GM15510 (cell line): ENCODE data around the gene ARHGEF11.

Source experiments
- POLR2A ChIP-seq: IDR thresholded peaks from 3 replicates; pipeline ENCODE4 v1.6.1; 2011; ENCODE audit warnings: borderline replicate concordance; ENCODE audit not compliant: insufficient read length; ENCODE audit errors: extremely low read depth

Gene ARHGEF11

DNA sequence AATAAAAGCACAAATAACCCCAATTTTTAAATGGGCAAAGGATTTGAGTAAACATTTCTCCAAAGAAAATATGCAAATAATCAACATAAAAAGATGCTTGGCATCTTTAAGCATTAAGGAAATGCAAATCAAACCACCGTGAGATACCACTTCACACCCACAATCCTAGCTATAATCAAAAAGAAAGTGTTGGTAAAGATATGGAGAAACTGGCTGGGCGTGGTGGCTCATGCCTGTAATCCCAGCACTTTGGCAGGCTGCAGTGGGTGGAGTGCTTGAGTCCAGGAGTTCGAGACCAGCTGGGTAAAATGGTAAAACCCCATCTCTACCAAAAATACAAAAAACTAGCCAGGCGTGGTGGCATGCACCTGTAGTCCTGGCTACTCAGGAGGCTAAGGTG lies 16.9 kb downstream of the ARHGEF11 start:
- no peak for TF ChIP-seq POLR2A

DNA sequence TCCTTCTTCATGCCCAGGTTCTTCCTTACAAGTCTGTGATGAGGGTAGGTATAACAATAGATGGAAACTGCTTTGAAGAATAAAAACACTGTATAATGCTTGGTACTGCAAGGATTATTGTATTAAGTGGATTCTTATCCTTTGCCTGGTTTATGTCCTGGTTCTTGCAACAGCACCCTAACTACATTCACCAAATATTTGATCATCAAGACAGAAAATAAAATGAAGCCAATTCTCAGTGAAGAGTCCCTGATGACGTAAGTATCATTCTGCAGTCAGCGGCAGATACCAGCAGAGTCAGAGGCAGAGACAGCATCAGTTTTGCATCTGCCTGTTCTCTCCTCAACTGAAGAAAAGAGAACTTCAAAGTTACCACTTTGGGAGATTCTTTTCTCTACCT lies 19.7 kb downstream of the ARHGEF11 start:
- no peak for TF ChIP-seq POLR2A

DNA sequence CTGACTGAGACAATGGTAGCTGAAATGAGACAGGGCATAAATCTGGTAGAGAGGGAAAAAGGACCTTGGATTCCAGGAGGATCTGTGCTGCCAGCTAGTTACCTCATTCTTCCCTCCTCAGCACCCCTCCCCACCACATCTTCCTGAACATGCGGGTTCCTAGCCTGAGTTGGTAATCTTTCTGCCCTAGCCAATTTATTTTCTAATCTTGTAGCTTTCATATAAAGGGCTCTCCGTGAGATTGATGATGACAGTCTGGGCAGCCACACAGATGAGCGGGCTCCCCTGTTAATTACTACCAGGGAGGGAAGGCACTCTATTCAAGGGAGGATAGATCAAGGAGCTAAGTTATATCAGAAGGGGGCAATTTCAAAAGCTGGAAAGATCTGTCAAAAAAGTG lies 20.2 kb downstream of the ARHGEF11 start:
- TF ChIP-seq POLR2A: no peak

DNA sequence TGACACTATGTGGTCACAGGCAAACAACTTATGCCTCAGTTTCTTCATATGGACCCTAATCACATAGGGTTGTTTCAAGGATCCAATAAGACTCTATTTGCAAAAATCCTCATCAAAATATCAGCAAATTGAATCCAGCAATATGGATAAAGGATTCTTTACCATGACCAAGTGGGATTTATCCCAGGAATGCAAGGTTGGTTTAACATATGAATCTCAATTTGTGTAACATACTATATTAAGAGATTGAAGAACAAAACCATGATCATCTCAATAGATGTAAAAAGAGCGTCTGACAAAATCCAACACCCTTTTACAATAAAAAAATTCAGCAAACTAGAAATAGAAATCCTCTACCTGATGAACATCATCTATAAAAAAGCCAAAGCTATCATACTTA lies 23.9 kb downstream of the ARHGEF11 start:
- TF ChIP-seq POLR2A: no peak

DNA sequence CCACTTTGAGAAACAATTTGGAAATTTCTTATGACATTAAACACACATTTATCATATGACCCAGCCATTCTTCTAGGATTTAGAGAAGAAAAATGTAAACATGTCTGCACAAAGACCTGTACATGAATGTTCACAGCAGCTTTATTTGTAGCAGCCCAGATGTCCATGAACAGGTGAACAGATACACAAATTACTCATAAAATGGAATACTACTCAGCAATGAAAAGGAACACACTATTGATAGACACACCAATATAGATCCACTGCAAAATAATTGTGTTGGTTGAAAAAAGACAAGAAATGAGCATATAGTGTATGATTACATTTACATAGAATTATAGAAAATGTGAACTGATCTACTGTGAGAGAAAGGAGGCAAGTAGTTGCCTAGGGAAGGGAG lies 26.1 kb downstream of the ARHGEF11 start:
- TF ChIP-seq POLR2A: no peak

DNA sequence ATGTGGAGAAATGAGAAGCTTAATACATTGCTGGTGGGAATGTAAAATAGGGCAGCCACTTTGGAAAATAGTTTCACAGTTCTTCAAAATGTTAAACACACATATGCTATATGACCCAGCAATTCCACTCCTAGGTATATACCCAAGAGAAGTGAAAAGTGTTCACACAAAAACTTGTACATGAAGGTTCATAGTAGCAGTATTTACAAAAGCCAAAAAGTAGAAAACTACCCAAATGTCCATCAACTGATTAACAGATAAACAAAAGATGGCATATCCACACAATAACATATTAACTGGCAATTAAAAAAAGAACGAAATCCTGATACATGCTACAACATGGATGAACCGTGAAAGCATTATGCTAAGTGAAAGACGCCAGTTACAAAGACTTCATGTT lies 33.7 kb downstream of the ARHGEF11 start:
- no peak for TF ChIP-seq POLR2A

DNA sequence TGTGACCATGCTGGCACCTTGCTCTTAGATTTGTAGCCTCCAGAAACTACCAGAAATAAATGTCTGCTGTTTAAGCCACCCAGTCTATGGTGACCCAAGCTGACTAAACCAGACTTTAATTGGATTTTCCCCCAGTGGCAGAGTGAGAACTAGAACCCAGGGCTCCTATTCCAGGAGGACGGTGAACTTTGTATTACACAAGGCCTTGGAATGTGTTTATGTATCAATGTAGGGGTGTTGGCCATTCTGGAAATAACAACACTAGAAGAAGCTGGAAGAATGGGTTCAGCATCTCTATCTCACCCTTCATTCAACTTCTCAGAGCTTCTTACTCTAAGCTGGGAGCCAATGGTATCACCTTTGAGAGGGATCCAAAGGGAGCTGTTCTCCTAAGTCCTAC lies 37.0 kb downstream of the ARHGEF11 start:
- TF ChIP-seq POLR2A: no peak

DNA sequence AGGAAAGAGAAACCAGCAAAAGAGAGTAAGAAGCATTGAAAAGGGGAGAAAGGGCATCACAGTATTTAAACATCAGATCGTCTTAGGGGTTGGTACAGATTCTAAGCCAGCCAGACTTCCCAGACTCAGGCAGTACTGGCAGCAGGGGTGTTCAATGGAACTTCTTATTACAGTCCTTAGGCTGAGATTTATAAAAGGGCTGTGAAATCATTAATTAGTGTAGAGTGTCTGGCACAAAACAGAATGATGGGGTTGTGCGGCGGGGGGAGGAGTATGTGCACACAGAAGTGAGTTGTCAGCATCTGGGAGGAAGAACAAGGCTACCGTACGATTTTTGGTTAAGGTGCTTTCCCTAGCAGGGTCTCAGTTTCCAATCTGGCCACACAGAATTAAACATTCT lies 38.2 kb downstream of the ARHGEF11 start:
- TF ChIP-seq POLR2A: no peak

DNA sequence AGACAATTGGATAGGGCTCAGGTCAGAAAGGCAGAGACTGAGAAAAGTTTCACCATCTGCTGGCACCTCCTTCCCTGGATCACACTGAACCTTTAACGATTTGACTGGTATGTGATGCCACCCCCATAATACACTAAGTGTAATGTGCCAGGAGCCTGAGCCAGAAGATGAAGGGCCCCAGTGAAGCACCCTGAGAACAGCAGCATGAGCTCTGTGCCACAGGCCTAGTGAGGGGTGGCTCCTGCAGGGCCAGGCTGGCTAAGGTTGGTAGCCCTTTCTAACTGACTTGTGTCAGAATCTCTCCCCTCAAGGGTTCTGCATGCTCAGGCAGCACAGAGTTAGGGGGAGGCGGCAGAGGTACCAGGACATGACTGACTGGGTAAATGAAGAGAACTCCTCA lies 38.9 kb downstream of the ARHGEF11 start:
- no peak for TF ChIP-seq POLR2A

DNA sequence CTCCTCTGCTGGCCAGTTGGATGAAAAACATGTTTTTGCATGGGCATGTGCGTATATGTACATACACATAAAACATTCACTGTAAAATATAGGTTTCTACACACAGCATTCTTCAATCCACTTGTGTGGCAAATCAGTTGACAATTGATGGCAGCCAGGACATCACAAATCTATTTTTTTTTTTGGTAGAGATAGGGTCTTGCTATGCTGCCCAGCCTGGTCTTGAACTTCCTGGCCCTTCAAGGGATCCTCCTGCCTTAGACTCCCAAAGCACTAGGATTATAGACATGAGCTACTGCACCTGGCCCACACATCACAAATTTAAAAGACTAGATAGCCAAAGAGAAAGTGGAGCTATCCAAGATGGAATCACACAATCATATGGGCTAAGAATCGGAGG lies 39.6 kb downstream of the ARHGEF11 start:
- TF ChIP-seq POLR2A: no peak

DNA sequence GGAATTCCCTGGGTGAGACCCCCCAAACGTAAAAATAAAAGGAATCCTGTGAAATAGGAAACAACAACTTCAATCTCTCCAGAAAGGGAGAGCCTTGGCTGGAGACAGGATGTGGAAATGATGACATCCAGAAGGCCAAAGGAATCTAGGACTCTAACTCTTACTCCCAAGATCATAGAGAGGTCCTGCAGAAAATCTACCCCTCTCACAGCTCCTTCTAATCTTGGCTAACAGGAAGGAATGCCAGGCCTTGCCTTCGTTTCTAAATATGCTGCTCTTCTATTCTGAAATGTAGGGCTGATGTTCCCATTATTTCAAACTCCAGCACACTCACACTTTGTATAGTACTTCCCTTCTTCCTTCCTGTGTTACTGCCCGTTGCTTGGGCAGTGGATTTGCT lies 40.7 kb downstream of the ARHGEF11 start:
- TF ChIP-seq POLR2A: no peak

DNA sequence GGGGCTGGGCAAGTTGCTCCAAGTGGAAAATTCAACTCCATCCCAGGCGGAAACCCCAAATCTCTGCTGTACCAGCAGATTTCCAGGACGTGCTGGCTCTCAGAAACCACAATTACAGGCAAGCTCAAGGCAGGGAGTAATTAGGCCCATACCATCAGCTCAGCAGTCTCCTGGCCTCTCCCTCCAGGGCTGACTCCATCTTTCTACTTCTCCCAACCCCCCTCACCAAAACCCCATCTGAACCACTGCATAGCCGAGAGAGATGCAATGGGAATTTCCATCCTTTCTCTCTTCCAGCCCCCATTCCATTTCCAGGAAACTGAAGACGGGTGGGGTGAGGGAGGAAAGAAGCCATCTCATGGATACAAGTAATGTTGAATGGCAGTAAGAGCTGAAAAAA lies 41.2 kb downstream of the ARHGEF11 start:
- no peak for TF ChIP-seq POLR2A

DNA sequence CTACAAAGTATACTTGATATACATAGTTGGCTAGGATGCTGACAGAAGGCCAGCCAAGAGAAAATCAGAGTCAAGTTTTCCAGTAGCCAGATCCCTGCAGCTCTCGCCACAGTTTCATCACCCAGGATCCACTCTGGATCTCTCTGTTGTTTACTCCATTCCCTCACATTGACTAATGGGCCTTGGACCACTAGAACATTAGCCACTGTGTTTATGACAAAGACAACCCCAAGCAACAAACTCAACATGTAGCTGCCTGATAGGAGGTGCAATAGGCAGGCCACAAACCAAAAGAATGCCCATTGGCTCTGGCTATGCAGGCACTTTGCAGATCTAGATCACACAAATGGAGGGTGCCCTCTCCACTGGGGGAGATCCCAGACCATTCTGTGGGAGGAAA lies 44.2 kb downstream of the ARHGEF11 start:
- TF ChIP-seq POLR2A: no peak

DNA sequence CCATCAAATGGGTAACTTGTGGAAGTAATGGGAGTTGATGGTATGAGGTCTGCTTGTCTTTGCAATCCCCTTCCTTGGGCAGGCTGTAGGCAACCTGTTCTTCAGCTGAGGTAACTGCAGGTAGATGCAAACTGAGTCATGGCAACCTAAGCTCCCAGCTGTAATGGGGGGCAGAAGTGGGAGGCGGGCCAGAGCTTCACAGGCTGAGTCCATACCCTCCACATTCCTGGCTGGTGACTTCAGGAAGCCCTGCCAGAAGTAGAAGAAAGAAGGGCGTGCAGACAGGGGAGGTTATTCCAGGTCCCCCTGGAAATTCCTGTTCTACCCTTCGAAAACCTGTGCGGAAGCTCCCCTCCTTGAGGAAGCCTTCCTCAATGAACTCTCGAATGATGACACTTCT lies 44.9 kb downstream of the ARHGEF11 start:
- no peak for TF ChIP-seq POLR2A

DNA sequence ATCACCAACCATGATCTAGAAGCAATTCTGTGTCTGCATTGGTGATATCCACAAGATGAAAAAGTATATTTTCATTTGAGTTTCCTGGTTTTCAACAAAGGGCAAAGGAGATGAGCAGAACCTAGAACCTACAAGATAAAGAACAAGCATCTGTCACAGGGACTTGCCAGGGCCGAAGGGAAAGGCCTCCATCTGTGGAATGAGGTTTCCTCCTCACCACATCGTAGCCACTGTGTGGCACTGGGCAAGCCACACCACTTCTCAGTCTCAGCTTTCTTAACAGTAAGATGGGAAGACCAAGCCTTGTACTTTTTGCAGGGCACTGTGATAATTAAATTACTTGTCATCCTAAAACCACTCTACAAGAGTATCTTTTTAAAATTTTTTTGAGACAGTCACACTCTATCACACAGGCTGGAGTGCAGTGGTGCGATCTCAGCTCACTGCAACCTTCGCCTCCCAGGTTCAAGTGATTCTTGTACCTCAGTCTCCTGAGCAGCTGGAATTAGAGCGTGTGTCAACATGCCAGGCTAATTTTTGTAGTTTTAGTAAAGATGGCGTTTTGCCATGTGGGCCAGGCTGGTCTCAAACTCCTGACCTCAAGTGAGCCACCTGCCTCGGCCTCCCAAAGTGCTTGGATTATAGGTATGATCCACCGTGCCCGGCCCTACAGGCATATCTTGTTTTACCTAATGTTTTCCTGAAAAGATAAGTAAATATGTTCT lies 45.8 kb downstream of the ARHGEF11 start:
- no peak for TF ChIP-seq POLR2A

DNA sequence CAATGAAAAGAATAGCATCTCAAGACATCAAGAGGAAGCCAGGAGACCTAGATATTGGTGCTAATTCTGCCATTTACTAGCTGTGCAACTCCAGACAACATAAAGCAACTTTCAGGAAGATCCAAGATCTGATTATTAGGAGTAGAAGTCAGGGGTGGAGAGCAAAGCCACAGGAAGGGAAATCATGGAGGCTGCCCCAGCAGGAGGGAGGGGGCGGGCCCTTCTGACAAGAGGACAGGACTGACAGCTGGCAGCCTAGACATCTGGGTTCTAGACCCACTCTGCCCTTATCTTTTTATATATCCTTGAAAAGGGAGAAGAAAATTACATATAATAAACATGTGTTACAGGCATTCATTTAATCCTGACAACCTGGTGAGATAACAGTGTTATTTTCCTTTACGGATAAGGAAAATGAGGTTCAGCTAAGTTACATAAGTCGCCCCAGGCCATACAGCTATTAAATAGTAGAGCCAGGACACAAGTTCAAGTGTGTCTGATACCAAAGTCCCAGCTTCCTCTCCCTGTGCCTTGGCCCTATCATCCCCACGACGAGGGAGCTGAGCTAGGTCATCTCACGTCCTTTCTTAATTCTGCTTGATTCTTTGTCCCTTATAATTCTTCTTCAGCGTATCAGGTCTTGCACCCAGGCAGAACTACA lies 46.6 kb downstream of the ARHGEF11 start:
- TF ChIP-seq POLR2A: no peak
